ENCODE measurements around the gene NAA80.

Gene NAA80

GRCh38 chr3:50323614-50324199 lies 24.5 kb upstream of the NAA80 start:
- no peak for TF ChIP-seq CTCF (IDR thresholded peaks at IDR 0.05; ENCODE audit: low read length, missing control alignments)
- no peak for DNase-seq (ENCODE audit: low read depth)
- no peak overlapping the region for H3K4me3 ChIP-seq (replicated peaks; ENCODE audit: low read depth, low read length)

GRCh38 chr3:50323092-50323600 lies 23.9 kb upstream of the NAA80 start:
- no peak for DNase-seq (ENCODE audit: low read depth)
- peak overlapping the region; percentile 79 for H3K4me3 ChIP-seq (replicated peaks; ENCODE audit: low read depth, low read length)
- TF ChIP-seq CTCF (IDR thresholded peaks at IDR 0.05; ENCODE audit: low read length, missing control alignments), result no peak

GRCh38 chr3:50322386-50323091 lies 23.3 kb upstream of the NAA80 start, which contains the start of gene HYAL2:
TSS of gene HYAL2 (minus strand) at chr3:50322745. CDS start at chr3:50320489, 2,256 bp downstream.
- DNase-seq (ENCODE audit: low read depth), result peak; percentile 62

GRCh38 chr3:50322115-50322385 lies 22.8 kb upstream of the NAA80 start:
- peak overlapping the region; percentile 79 for H3K4me3 ChIP-seq (replicated peaks; ENCODE audit: low read depth, low read length)
- TF ChIP-seq CTCF (IDR thresholded peaks at IDR 0.05; ENCODE audit: low read length, missing control alignments), result no peak
- DNase-seq (ENCODE audit: low read depth), result no peak

More at GRCh38 chr3:50322386-50323091, 23.3 kb upstream of the NAA80 start, which contains the start of gene HYAL2:
- TF ChIP-seq CTCF (IDR thresholded peaks at IDR 0.05; ENCODE audit: low read length, missing control alignments), result no peak
- peak within 1 kb of the TSS; percentile 79 for H3K4me3 ChIP-seq (replicated peaks; ENCODE audit: low read depth, low read length)

GRCh38 chr3:50321336-50322114 lies 22.3 kb upstream of the NAA80 start:
- peak; percentile 53 for TF ChIP-seq CTCF (IDR thresholded peaks at IDR 0.05; ENCODE audit: low read length, missing control alignments)

GRCh38 chr3:50320853-50321335 lies 21.7 kb upstream of the NAA80 start:
- TF ChIP-seq CTCF (IDR thresholded peaks at IDR 0.05; ENCODE audit: low read length, missing control alignments), result no peak
- H3K4me3 ChIP-seq (replicated peaks; ENCODE audit: low read depth, low read length), result peak overlapping the region; percentile 79
- peak; percentile 69 for DNase-seq (ENCODE audit: low read depth)

More at GRCh38 chr3:50321336-50322114, 22.3 kb upstream of the NAA80 start:
- DNase-seq (ENCODE audit: low read depth), result peak; percentile 89
- H3K4me3 ChIP-seq (replicated peaks; ENCODE audit: low read depth, low read length), result peak overlapping the region; percentile 79
